B cell (primary cell): ENCODE measurements around the gene HAUS3. TPM values are rescaled to one million over a fixed set of nuclear protein-coding genes. Genes with fewer than 3 reads are reported as not detected.

Experiments used
- ATAC-seq: fragments of 200-7000 bp; cut with Tn5 transposase; one replicate; pipeline ENCODE4 v1.10.0; 2021; ENCODE audit warnings: low read depth, mild to moderate bottlenecking, moderate number of reproducible peaks, moderate library complexity
- CTCF ChIA-PET: fragments of 350-600 bp; sonication (Branson Sonifier 250); formaldehyde crosslinking; loops from one replicate; lab custom pipeline; 2021; ENCODE audit warnings: antibody characterized with exemption, inconsistent platforms; lab: Charles Lee
- POLR2A ChIA-PET: fragments of 350-600 bp; sonication (Branson Sonifier 250); formaldehyde crosslinking; loops from one replicate; lab custom pipeline; 2021; ENCODE audit warnings: antibody characterized with exemption; lab: Charles Lee
- DNase-seq: peaks from one replicate; pipeline ENCODE4 v3.0.0; 2013
- H2AFZ ChIP-seq: 2 replicates; pipeline ENCODE4 v1.6.1; 2012; ENCODE audit warnings: mild to moderate bottlenecking, low read depth, low read length; ENCODE audit not compliant: insufficient read depth, poor library complexity, severe bottlenecking
- H3K27ac ChIP-seq, 2 donors: 1 replicate in 1 of 2; 2 replicates in 1 of 2; pipeline ENCODE4 v1.5.1; 2012 to 2013; ENCODE audit warnings: low read length in 2 of 2, mild to moderate bottlenecking in 2 of 2, moderate library complexity in 1 of 2
- H3K27me3 ChIP-seq, 4 experiments: fragments of 200-600 bp in 1 of 4; sonication (generic) in 1 of 4; replicated peaks in 1 of 4; 1 replicate in 2 of 4; 2 replicates in 2 of 4; pipeline versions ENCODE4 v1.6.1 to v1.7.0; 2013 to 2016; ENCODE audit warnings: low read length in 3 of 4, mild to moderate bottlenecking in 2 of 4, mixed read lengths in 1 of 4, moderate library complexity in 1 of 4; ENCODE audit not compliant: insufficient read depth in 4 of 4, control insufficient read depth in 3 of 4; ENCODE audit errors: control extremely low read depth in 1 of 4
- H3K36me3 ChIP-seq, 2 experiments: replicated peaks in 1 of 2; 1 replicate in 1 of 2; 2 replicates in 1 of 2; pipeline versions ENCODE4 v1.6.1 to v1.7.1; 2013; ENCODE audit warnings: low read length in 1 of 2; ENCODE audit not compliant: insufficient read depth in 2 of 2, control insufficient read depth in 1 of 2; ENCODE audit errors: control extremely low read depth in 1 of 2, extremely low read depth in 1 of 2
- H3K4me1 ChIP-seq, 2 donors: fragments of 200-600 bp in 1 of 2; sonication (generic) in 1 of 2; 1 replicate in 1 of 2; 2 replicates in 1 of 2; pipeline versions ENCODE4 v1.5.1 to v1.6.1; 2013 to 2017; ENCODE audit warnings: low read length in 2 of 2; ENCODE audit not compliant: control insufficient read depth in 2 of 2, insufficient read depth in 2 of 2
- H3K4me2 ChIP-seq: replicated peaks from 2 replicates; pipeline ENCODE3; 2012; ENCODE audit warnings: mild to moderate bottlenecking, low read depth, low read length; ENCODE audit not compliant: poor library complexity, severe bottlenecking
- H3K4me3 ChIP-seq, 5 experiments: fragments of 200-600 bp in 1 of 5; sonication (generic) in 1 of 5; 1 replicate in 3 of 5; 2 replicates in 2 of 5; pipeline versions ENCODE4 v1.5.1 to v1.7.0; 2011 to 2016; ENCODE audit warnings: low read length in 4 of 5, mild to moderate bottlenecking in 4 of 5, low read depth in 2 of 5, control low read depth in 1 of 5, moderate library complexity in 1 of 5; ENCODE audit not compliant: insufficient read depth in 1 of 5; ENCODE audit errors: control extremely low read depth in 1 of 5, extremely low read depth in 1 of 5
- H3K79me2 ChIP-seq: fragments of 200-600 bp; sonication (generic); one replicate; pipeline ENCODE4 v1.6.0; 2016; ENCODE audit warnings: low read length; ENCODE audit not compliant: control insufficient read depth, insufficient read depth
- H3K9ac ChIP-seq: fragments of 200-600 bp; sonication (generic); 2 replicates; pipeline ENCODE4 v1.6.1; 2017; ENCODE audit warnings: mild to moderate bottlenecking, low read length, moderate library complexity
- H3K9me3 ChIP-seq, 3 donors: one replicate each; pipeline versions ENCODE4 v1.6.1 to v1.7.1; 2013; ENCODE audit warnings: low read length in 2 of 3; ENCODE audit not compliant: control insufficient read depth in 2 of 3, insufficient read depth in 1 of 3; ENCODE audit errors: control extremely low read depth in 1 of 3
- H4K20me1 ChIP-seq: 2 replicates; pipeline ENCODE4 v1.6.0; 2012; ENCODE audit warnings: mild to moderate bottlenecking, low read length; ENCODE audit not compliant: insufficient read depth, control insufficient read depth, poor library complexity, severe bottlenecking
- H3K27ac Mint-ChIP-seq: one replicate; pipeline ENCODE4 v1.8.0; 2021; ENCODE audit warnings: mixed read lengths
- H3K27me3 Mint-ChIP-seq: one replicate; pipeline ENCODE4 v1.8.0; 2021; ENCODE audit warnings: mixed read lengths
- H3K4me1 Mint-ChIP-seq: one replicate; pipeline ENCODE4 v1.8.0; 2021; ENCODE audit warnings: mixed read lengths
- H3K4me3 Mint-ChIP-seq: one replicate; pipeline ENCODE4 v1.8.0; 2021; ENCODE audit warnings: mixed read lengths
- H3K9me3 Mint-ChIP-seq: one replicate; pipeline ENCODE4 v1.8.0; 2022; ENCODE audit warnings: mixed read lengths; ENCODE audit not compliant: insufficient read depth
- EZH2 ChIP-seq: IDR thresholded peaks from 2 replicates; pipeline ENCODE4 v1.6.1; 2012; ENCODE audit warnings: borderline replicate concordance, low read depth, mild to moderate bottlenecking, moderate library complexity, low read length; ENCODE audit not compliant: insufficient read depth, poor library complexity, severe bottlenecking
- WGBS: methylation state at CpG from one replicate; pipeline ENCODE4 v1.1.5; 2013; ENCODE audit warnings: missing lambda C conversion rate; ENCODE audit not compliant: insufficient coverage; 5-methylcytosine and 5-hydroxymethylcytosine counted together
- intact Hi-C: fragments of 100-400 bp; cut with micrococcal nuclease; formaldehyde crosslinking; loops from one replicate; pipeline ENCODE4 v1.10.0; 2022
- polyA plus RNA-seq: library from polyadenylated mRNA; depleted of rRNA; stranded (reverse); fragments of >200 nt; gene quantifications from 2 replicates; pipeline ENCODE4 v1.2.3, GENCODE V29; 2012
- total RNA-seq, 2 donors: library from RNA; stranded (reverse); fragments of 120-200 nt in 1 of 2; gene quantifications; 1 replicate in 1 of 2; 2 replicates in 1 of 2; pipeline versions ENCODE4 v1.2.3 to v1.2.4, GENCODE V29; 2013 to 2022
- TF ChIP-seq, protein P1 (sequence below): fragments of 200-600 bp; IDR thresholded peaks from one replicate; pipeline ENCODE4 v1.8.0; 2022; ENCODE audit warnings: antibody characterized with exemption, mild to moderate bottlenecking

The HAUS3 gene
- total and polyA plus RNA-seq, 2 donors (not counting 1 experiment from before 2014, with no cell fraction given), result 8.2 to 26.5 TPM

DNA sequence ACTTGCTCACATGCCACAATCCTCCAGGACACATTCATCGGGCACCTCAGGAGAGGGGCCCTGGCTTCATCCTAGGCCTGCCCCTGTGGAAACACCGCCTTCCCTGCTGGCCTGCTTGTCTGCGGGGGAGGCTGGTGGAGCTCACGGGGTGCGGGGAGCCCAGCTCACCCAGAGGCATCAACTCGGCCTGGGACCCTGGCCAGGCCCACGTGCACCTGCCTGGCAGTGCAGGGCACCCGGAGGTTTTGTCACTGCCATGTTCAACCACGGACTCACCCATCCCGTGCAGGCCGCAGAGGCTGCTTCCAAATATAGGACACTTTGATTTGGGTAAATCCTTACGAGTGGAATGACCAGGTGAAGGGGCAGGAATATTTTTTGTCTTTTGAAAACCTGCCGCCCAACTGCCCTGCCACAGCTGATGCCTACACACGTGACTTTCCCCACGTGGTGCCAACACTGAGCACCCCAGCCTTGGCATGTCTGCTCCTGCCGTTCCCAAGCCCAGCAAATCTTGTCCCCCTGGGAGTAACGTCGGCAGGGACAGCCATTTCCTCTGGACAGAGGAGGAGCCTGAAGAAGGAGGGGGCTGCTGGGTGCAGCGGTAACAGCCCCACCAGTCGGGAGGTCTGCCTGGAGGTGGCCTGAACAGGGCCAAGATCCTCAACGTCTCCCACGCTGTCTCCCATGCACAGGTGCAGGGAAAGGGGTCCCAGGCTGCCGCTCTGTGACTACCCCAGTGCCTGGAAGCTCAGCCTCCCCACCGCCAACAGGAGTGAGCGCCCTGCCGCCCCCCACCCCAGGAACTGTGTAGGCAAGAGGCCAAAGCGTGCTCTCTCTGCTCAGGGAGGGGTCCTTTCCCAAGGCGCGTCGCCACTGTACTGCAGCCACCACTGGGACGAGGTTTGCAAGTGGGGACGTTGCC lies 11.5 kb upstream of the HAUS3 start:
- Histone ChIP-seq H3K4me1 (peaks cover 0 to 2% of the 10 kb centered on the region in 2 donors), H3K9ac (no peak overlapping the region), H3K9me3 (no peaks in the 10 kb centered on the region), H3K4me3 (no peak overlapping the region), H3K4me2 (no peak overlapping the region), H2AFZ (no peak overlapping the region), H3K27me3 (no peaks in the 10 kb centered on the region), H3K36me3 (peaks cover 0 to 64% of the 10 kb centered on the region in 2 experiments), H3K27ac (no peak overlapping the region), H3K79me2 (peaks cover 27% of the 10 kb centered on the region), H4K20me1 (peaks cover 79% of the 10 kb centered on the region)
- Mint-ChIP-seq H3K4me1 (peaks cover 13% of the 10 kb centered on the region), H3K4me3 (no peak overlapping the region), H3K27me3 (no peaks in the 10 kb centered on the region), H3K27ac (no peak overlapping the region), H3K9me3 (no peaks in the 10 kb centered on the region)
- no peak for ATAC-seq
- TF ChIP-seq EZH2, result no peak
- TF ChIP-seq, protein P1, sequence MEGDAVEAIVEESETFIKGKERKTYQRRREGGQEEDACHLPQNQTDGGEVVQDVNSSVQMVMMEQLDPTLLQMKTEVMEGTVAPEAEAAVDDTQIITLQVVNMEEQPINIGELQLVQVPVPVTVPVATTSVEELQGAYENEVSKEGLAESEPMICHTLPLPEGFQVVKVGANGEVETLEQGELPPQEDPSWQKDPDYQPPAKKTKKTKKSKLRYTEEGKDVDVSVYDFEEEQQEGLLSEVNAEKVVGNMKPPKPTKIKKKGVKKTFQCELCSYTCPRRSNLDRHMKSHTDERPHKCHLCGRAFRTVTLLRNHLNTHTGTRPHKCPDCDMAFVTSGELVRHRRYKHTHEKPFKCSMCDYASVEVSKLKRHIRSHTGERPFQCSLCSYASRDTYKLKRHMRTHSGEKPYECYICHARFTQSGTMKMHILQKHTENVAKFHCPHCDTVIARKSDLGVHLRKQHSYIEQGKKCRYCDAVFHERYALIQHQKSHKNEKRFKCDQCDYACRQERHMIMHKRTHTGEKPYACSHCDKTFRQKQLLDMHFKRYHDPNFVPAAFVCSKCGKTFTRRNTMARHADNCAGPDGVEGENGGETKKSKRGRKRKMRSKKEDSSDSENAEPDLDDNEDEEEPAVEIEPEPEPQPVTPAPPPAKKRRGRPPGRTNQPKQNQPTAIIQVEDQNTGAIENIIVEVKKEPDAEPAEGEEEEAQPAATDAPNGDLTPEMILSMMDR, result no peak
- CTCF ChIA-PET, result no interaction called here
- POLR2A ChIA-PET, result no interaction called here
- DNase-seq, result no peak
- intact Hi-C loops, result no loop called here
- 96% methylated on average over 32 of the region's 32 CpGs for WGBS

DNA sequence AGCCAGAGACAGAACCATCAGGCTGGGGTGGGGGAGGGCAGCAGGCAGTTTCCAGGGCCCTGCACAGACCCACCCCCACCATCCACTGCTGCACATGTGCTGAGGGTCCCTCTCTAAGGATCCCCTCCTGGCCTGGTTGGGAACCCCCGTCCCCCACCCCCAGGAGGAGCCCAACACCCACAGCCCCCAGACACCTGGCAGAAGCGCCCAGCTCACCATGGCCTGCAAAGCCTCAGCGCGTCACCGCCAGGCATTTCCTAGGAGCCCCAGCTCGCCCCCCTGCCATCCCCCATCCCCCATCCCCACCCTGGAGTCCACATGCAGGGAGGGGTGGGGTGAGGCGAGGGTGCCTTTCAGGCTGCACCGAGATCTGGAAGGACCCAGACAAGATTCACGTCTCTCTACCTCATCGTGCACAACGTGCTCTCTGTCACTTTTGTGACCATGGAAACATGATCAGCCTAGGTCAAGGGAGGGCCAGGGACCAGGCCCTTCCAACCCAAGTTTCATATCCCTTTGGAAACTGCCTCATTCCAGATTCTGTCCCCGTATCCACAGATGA lies 10.7 kb upstream of the HAUS3 start:
- TF ChIP-seq, protein P1, result no peak
- no peak for TF ChIP-seq EZH2
- H3K9me3 ChIP-seq, result no peaks in the 10 kb centered on the region
- intact Hi-C loops, result no loop called here
- H3K27me3 ChIP-seq, result no peaks in the 10 kb centered on the region
- no peaks in the 10 kb centered on the region for H3K4me1 ChIP-seq
- Mint-ChIP-seq H3K4me1 (peaks cover 8% of the 10 kb centered on the region), H3K4me3 (no peak overlapping the region), H3K27ac (no peak overlapping the region), H3K27me3 (no peaks in the 10 kb centered on the region), H3K9me3 (no peaks in the 10 kb centered on the region)
- 91% methylated on average over 6 of the region's 12 CpGs for WGBS
- ChIA-PET CTCF (no interaction called here), POLR2A (no interaction called here)
- peaks cover 71% of the 10 kb centered on the region for H4K20me1 ChIP-seq
- H3K4me3 ChIP-seq, result no peak overlapping the region
- DNase-seq, result no peak
- H2AFZ ChIP-seq, result no peak overlapping the region
- no peak overlapping the region for H3K9ac ChIP-seq
- no peak overlapping the region for H3K4me2 ChIP-seq
- H3K27ac ChIP-seq, result no peak overlapping the region
- no peak for ATAC-seq
- H3K79me2 ChIP-seq, result peaks cover 20% of the 10 kb centered on the region
- peaks cover 0 to 67% of the 10 kb centered on the region in 2 experiments for H3K36me3 ChIP-seq
